Measurements from ENCODE around the gene EIF2AK2. TPM values are rescaled to one million over a fixed set of nuclear protein-coding genes. Genes with fewer than 3 reads are reported as not detected.

The EIF2AK2 gene
- total RNA-seq, 4 donors from 2014 or later = 13.3 to 90.8 (median 45.4) TPM

GRCh38 chr2:37117566-37117965, 39.2 kb downstream of the EIF2AK2 start:
- intact Hi-C loops (cut with DNase I; ENCODE audit: low total_unique reads) = no loop called here
- Histone ChIP-seq H3K4me1 (no peaks in the 10 kb centered on the region), H3K27me3 (no peaks in the 10 kb centered on the region), H3K27ac (no peak overlapping the region), H3K36me3 (no peaks in the 10 kb centered on the region), H3K9me3 (no peaks in the 10 kb centered on the region), H3K4me3 (no peak overlapping the region)
- no peak for TF ChIP-seq POLR2A (IDR thresholded peaks at IDR 0.05)
- no peak for TF ChIP-seq CTCF (IDR thresholded peaks at IDR 0.05)
- DNase-seq = no peak

GRCh38 chr2:37111958-37112357, 44.8 kb downstream of the EIF2AK2 start:
- intact Hi-C loops (cut with DNase I; ENCODE audit: low total_unique reads) = no loop called here
- no peak for DNase-seq

GRCh38 chr2:37110306-37111212, 46.2 kb downstream of the EIF2AK2 start:
- Histone ChIP-seq H3K27ac (no peak overlapping the region), H3K4me3 (no peak overlapping the region), H3K36me3 (no peaks in the 10 kb centered on the region), H3K27me3 (no peaks in the 10 kb centered on the region), H3K4me1 (no peaks in the 10 kb centered on the region), H3K9me3 (no peaks in the 10 kb centered on the region)
- TF ChIP-seq POLR2A (IDR thresholded peaks at IDR 0.05) = no peak
- intact Hi-C loops (cut with DNase I; ENCODE audit: low total_unique reads) = no loop called here
- DNase-seq = no peak

More at GRCh38 chr2:37111958-37112357, 44.8 kb downstream of the EIF2AK2 start:
- TF ChIP-seq POLR2A (IDR thresholded peaks at IDR 0.05) (no peak), CTCF (IDR thresholded peaks at IDR 0.05) (no peak)
- Histone ChIP-seq H3K36me3 (no peaks in the 10 kb centered on the region), H3K4me3 (no peak overlapping the region), H3K27ac (no peak overlapping the region), H3K27me3 (no peaks in the 10 kb centered on the region), H3K9me3 (no peaks in the 10 kb centered on the region), H3K4me1 (no peaks in the 10 kb centered on the region)

GRCh38 chr2:37109523-37109922, 47.3 kb downstream of the EIF2AK2 start:
- Histone ChIP-seq H3K36me3 (no peaks in the 10 kb centered on the region), H3K27ac (no peak overlapping the region), H3K4me1 (no peaks in the 10 kb centered on the region), H3K4me3 (no peak overlapping the region), H3K9me3 (no peaks in the 10 kb centered on the region), H3K27me3 (no peaks in the 10 kb centered on the region)
- no peak for TF ChIP-seq CTCF (IDR thresholded peaks at IDR 0.05)
- TF ChIP-seq POLR2A (IDR thresholded peaks at IDR 0.05) = no peak
- intact Hi-C loops (cut with DNase I; ENCODE audit: low total_unique reads) = no loop called here
- no peak for DNase-seq

GRCh38 chr2:37105150-37105549, 51.6 kb downstream of the EIF2AK2 start:
- H3K27ac ChIP-seq = no peak overlapping the region

More at GRCh38 chr2:37105150-37105549, 51.6 kb downstream of the EIF2AK2 start:
- Histone ChIP-seq H3K4me1 (no peaks in the 10 kb centered on the region), H3K27me3 (no peaks in the 10 kb centered on the region), H3K9me3 (no peaks in the 10 kb centered on the region), H3K36me3 (no peaks in the 10 kb centered on the region), H3K4me3 (no peak overlapping the region)
- intact Hi-C loops (cut with DNase I; ENCODE audit: low total_unique reads) = no loop called here
- TF ChIP-seq POLR2A (IDR thresholded peaks at IDR 0.05) (no peak), CTCF (IDR thresholded peaks at IDR 0.05) (no peak)
- no peak for DNase-seq

Data from uterus (tissue), 4 donors.